Measurements from ENCODE around the gene SLC9A8.

- TF ChIP-seq CTCF (IDR thresholded peaks at IDR 0.05), result no peak
- no peak for TF ChIP-seq POLR2A (IDR thresholded peaks at IDR 0.05)
Measured at GRCh38 chr20:49797344-49797615, 15.3 kb upstream of the SLC9A8 start.
